HG02884 (cell line): ENCODE results near the gene TRAPPC3.
A peak's percentile ranks its signal among the peaks of the same experiment; 100 is the strongest.

ENCODE experiments used
- ATAC-seq: cut with Tn5 transposase; IDR thresholded peaks from one replicate; pipeline ENCODE4 v1.9.1; 2021; ENCODE audit warnings: mild to moderate bottlenecking, moderate library complexity; ENCODE audit not compliant: unreplicated experiment

TRAPPC3 gene

GRCh38 chr1:36106269-36106668 lies 43.0 kb downstream of the TRAPPC3 start:
- no peak for ATAC-seq

- ATAC-seq: no peak
Observed at GRCh38 chr1:36101546-36101945, 47.7 kb downstream of the TRAPPC3 start.

DNA sequence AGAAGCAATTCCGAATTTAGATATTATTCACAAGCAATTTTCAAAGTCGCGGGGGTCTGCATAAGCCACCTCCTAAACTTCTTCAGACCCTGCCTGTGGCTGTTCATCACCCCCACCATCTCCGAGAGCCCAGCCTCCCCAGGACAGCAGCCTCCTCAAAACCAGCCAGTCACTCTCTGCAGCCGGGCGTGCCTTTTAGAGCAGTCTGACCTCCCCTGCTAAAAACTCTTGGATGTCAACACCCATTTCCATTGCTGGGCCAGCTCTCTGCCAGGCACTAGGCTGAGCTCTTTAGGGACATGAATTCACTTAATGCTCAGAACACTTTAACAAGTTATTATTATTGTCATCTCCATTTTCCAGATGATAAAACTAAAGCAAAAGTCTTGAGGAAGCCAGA lies 48.9 kb downstream of the TRAPPC3 start:
- ATAC-seq: no peak

DNA sequence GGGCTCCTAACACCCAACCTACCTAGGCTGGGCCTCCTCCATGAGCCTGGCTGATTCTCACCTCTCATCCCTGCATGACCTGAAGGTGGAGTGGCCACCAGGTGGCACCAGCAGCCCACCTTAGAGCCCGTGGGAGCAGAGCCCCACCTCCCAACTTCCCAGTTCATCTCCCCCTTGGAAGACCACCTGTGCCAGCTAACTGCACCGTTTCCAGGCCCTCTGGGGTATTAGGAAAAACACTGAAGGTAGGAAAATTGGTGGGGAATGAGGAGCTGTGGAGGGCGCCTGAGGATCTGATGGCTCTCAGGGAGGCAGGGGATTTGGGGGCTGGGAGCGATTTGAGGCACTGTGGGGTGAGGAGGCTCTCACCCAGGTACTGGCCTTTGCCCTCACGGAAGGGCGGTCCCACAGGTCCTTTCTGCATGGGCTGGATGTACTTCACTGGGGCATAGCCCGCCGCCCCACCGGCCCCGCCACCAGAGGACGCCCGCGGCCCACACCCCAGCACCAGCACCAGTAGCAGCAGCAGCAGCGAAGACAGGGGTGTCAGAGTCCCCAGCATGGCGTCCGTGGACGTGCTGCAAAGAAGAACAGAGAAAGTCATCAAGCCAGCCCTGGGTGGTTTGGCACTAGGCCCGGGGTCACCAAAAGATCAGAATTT lies 49.5 kb downstream of the TRAPPC3 start:
- ATAC-seq: no peak

DNA sequence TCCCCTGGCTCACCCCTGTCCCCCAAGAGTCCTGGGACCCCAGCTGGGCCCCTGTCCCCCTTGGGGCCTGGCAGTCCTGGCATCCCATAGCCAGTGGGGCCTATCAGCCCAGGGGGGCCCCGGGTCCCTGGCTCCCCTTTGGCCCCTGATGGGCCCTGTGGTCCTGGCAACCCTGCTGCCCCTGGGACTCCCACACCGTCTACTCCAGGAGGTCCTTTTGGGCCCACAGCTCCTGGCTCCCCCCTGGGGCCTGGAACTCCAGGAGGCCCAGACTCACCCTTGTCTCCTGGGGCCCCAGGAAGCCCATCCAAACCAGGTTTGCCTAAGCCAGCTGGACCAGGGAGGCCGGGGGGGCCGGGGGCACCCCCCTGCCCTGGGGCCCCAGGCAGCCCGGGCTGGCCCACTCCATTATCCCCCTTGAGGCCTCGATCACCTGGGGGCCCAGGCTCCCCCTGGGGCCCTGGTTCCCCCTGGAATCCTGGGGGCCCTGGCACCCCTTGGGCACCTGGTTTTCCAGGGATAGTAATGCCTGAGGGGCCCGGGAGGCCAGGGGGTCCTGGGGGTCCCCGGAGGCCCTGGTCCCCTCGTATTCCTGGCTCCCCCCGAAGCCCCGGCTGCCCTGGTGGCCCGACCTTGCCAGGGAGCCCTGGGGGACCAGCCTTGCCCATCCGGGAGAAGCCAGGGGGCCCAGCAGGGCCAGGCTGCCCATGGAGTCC lies 50.5 kb downstream of the TRAPPC3 start:
- ATAC-seq: no peak

DNA sequence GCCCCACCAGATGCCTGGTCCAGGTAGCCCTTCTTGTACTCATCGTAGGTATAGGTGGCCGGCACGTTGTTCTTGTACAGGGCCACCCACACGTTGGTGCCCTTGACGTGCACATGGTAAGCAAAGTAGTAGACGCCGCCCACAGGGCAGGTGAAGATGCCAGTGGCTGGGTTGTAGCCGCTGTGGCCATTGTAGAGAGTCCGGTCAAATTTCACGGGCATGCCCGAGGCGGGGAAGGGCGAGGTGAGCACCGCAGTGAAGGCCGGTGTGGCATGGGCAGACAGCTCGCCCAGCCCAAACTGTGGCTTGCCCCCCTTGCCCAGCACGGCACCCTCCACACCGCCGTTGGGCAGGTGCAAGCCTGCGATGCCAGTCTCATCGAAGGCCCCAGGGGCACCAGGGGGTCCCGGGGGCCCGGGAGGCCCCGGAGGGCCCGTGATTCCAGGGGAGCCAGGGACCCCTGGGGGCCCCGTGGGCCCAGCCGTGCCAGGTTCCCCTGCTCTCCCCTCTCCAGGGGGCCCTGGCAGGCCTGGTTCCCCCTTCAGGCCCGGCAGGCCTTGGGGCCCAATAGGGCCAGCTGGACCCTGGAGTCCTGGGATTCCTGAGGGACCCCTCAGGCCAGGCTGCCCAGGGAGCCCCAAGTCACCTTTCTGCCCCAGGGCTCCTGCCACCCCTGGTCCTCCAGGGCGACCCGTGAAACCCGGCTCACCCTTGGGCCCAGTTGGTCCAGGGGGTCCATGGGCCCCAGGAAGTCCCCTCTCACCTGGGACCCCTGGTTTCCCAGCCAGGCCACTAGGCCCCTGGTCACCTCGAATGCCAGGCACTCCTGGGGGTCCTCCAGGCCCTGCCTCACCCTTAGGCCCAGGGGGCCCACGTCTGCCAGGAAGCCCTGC lies 51.3 kb downstream of the TRAPPC3 start:
- no peak for ATAC-seq

DNA sequence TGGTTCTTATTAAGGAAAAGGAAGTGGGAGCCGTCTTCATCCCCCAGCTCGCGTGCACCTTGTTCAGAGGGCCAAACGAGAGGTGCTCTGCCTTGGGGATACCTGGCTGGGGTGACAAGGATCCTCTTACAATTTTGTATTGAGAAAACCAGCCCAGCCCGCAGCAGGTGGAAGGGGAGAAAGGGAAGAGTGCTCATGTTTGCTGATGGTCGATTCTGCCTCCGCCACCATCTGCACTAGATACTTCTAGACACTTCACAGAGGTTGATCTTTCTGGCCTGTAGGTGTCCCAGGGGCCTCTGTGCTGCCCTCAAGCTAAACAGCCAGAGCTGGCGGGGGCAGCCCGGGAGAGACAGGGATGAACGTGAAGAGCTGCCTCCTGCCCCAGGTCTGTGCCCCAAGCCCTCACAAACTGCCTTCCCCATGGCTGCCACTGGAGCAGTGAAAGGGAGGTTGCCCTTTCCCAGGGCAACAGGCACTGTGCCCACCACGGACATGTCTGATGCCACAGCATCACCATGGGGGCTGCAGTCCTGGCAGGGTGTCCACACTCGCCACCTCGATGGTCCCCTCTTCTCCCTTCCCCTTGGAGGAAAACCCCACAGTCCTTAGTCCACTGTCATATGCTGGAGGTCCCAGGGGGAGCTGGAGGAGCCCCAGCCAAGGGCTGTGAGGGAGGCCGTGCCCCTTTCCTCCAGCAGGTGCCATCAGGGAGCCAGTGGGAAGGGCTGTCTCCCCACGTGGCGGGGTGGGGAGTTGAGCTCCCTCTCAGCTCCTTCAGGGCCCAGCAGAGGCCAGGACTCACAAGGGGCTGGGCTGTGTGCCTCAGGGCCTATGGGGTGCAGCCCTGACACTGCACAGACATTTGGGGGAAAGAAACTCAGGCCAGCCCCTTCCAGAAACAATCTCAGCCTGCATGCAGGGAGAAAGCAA lies 52.5 kb downstream of the TRAPPC3 start:
- ATAC-seq: no peak

- ATAC-seq: no peak
Observed at GRCh38 chr1:36095760-36096405, 53.4 kb downstream of the TRAPPC3 start.

DNA sequence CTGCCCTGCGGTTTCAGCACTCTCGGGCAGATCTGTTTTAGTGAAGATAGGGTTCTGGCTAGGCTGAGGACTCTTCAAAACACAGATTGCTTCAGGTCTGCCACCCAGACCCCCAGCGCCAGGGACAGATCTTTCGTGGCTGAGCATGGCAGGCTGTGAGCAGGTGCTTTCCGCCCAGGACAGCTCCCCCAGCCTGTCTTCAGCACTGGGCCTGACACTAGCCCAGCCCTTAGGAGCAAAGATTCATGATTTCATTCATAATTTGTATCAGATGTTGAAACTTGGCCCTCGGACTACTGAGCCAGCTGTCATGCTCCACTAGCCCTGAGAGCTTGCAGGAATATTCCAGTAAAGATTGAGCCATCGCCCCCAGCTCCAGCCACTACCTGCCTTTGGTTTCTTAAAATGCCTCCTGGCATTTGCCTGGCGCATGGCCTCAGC lies 54.6 kb downstream of the TRAPPC3 start:
- no peak for ATAC-seq

GRCh38 chr1:36093929-36094328 lies 55.4 kb downstream of the TRAPPC3 start:
- ATAC-seq: no peak

- no peak for ATAC-seq
Observed at GRCh38 chr1:36093226-36093625, 56.1 kb downstream of the TRAPPC3 start.

DNA sequence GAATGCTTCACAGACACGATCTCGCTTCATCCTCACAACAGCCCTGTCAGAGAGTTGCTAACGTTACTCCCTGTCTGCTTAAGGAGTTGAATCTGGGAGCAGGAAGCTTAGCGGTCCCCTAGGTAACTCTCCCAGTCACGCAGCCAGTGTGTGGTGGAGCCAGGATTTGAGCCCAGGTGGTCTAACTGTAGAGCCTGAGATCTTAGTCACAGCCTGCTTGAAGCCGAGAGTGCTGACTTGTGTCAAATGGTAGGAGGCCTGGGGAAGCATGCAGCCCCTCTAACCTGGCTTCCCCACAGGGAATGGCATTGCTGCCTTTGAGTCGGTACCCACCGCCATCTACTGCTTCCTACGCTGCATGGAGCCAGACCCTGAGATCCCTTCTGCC lies 56.5 kb downstream of the TRAPPC3 start:
- no peak for ATAC-seq

DNA sequence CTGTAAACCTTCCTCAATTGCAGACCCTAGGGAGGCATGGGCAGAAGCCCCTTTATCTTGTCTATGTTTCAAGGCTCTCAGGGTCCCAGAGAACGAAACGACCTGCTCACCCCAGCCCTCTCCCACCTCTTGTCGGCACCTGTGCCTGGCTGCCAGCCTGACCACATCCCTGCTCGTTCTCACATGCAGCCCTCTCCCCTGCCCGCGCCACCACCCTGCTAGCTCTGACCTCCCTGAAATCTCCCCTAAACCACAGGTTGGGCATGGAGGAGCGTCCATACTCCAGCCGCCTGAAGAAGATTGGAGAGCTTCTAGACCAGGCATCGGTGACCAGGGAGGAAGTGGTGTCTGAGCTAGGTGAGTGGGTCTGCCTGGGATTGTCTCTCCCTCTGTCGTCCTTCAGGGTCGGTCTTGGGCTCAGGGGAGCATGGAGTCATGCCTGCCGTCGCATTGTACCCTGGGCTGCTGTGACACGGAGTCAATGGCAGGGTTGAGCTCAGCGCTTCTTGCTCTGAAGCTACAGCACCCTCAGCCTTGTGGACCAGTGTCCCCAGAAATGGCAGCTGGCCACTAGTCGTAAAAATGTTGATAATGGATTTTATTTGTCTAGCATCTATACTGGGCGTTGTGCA lies 57.0 kb downstream of the TRAPPC3 start:
- no peak for ATAC-seq

DNA sequence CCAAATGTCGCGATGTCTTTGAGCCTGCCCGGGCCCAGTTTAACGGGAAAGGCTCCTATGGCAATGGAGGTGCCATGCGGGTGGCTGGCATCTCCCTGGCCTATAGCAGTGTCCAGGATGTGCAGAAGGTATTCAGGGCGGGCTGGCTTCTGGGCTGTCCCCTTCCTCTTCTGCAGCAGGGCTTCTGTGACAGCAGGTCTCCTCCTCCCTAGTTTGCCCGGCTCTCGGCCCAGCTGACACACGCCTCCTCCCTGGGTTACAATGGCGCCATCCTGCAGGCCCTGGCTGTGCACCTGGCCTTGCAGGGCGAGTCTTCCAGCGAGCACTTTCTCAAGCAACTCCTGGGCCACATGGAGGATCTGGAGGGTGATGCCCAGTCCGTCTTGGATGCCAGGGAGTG lies 57.6 kb downstream of the TRAPPC3 start:
- no peak for ATAC-seq

- ATAC-seq: no peak
Observed at GRCh38 chr1:36091141-36091540, 58.1 kb downstream of the TRAPPC3 start.

DNA sequence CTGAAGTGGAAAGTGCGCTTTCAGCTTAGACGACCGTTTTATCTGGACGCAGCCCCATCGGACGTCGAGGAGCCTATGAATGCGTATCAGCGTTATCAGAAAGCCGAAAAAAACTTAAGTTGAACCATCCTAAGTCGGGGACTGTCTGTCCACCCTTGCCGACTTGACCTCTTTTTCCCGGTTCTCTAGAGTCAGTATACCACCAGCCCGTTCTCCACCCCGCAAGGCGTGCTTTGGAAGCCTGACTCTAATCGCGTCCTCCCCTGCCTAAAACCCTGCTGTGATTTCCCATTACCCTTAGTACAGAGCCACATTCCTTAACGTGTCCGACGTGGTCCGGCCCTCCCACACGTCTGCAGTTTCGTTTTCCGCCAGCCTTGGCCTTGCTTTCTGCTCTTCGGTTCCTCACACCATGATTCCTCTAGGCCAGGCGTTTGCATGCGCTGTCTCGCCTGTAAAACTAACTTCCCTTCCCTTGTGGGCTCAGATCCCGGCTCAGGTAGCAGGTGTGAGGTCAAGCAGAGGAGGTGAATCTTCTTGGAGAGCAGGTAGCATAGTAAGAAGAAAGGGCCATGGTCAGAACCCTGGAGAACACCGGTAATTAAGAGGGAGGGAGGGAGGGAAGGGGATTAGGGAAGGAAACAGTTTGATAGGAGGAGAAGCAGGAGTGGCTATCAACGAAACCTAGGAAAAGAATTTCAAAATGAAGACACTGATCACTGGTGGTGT lies 59.7 kb downstream of the TRAPPC3 start:
- ATAC-seq: peak; percentile 10

- ATAC-seq: peak; percentile 63
Observed at GRCh38 chr1:36088577-36089392, 60.5 kb downstream of the TRAPPC3 start, which contains the start of gene ADPRS. ADPRS (plus strand) TSS chr1:36088892; CDS start chr1:36088905, 13 bp downstream.

DNA sequence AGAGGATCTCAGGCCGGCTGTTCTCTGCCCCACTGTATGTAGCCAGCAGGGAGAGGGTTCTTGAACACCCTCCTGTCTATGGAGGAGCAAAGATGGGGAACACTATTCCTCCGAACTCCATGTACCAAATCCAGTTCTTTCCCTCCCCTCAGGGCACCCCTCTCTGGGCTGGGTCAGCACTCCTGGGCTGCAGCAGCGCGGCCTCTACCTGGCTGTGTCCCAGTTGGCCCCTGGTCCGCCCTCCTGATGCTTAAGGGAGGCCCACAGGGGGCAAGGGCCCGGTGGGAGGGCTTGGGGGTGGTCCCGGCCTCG lies 61.1 kb downstream of the TRAPPC3 start:
- ATAC-seq: no peak
